ENCODE data around the gene LDLRAD3.
A peak's percentile ranks its signal among the peaks of the same experiment; 100 is the strongest.

LDLRAD3 gene

GRCh38 chr11:36091256-36091811, 147.5 kb downstream of the LDLRAD3 start:
- Histone ChIP-seq H3K79me2 (ENCODE audit: insufficient read depth, low read length) (no peaks in the 10 kb centered on the region), H3K9ac (ENCODE audit: low read depth, low read length, poor library complexity, severe bottlenecking) (peak overlapping the region; percentile 49), H3K4me3 (ENCODE audit: low read length, poor library complexity, severe bottlenecking) (peak overlapping the region; percentile 68), H3K9me3 (ENCODE audit: insufficient read depth, low read depth, low read length) (peaks cover 6% of the 10 kb centered on the region; the same call in 1 of the 2 replicates), H2AFZ (ENCODE audit: low read length) (no peak overlapping the region), H3F3A (ENCODE audit: low read depth) (no peaks in the 10 kb centered on the region; the same call in 1 of the 2 replicates), H3K9me2 (replicated peaks; ENCODE audit: low read depth, low read length) (no peaks in the 10 kb centered on the region), H3K36me3 (ENCODE audit: insufficient read depth, low read length) (no peaks in the 10 kb centered on the region), H4K20me1 (ENCODE audit: insufficient read depth, low read length, poor library complexity, severe bottlenecking) (no peaks in the 10 kb centered on the region), H3K4me2 (ENCODE audit: low read depth, low read length, poor library complexity, severe bottlenecking) (peak overlapping the region; percentile 83), H3K4me1 (ENCODE audit: insufficient read depth, low read length, poor library complexity, severe bottlenecking) (peaks cover 41% of the 10 kb centered on the region), H3K27me3 (ENCODE audit: insufficient read depth, low read length, poor library complexity, severe bottlenecking) (no peaks in the 10 kb centered on the region)
- TF ChIP-seq EZH2phosphoT487 (IDR thresholded peaks at IDR 0.05; ENCODE audit: borderline replicate concordance) = peak; percentile 66; the same call in 1 of the 2 replicates
- no peak for TF ChIP-seq CTCF (conservative IDR thresholded peaks at IDR 0.05; ENCODE audit: low read length)

- Histone ChIP-seq H3K27me3 (ENCODE audit: insufficient read depth, low read length, poor library complexity, severe bottlenecking) (no peaks in the 10 kb centered on the region), H3K4me3 (ENCODE audit: low read length, poor library complexity, severe bottlenecking) (no peak overlapping the region), H3F3A (ENCODE audit: low read depth) (no peaks in the 10 kb centered on the region; the same call in 1 of the 2 replicates), H3K9me3 (ENCODE audit: insufficient read depth, low read depth, low read length) (peaks cover 6% of the 10 kb centered on the region; the same call in 1 of the 2 replicates), H3K9ac (ENCODE audit: low read depth, low read length, poor library complexity, severe bottlenecking) (no peak overlapping the region), H3K9me2 (replicated peaks; ENCODE audit: low read depth, low read length) (no peaks in the 10 kb centered on the region), H3K4me2 (ENCODE audit: low read depth, low read length, poor library complexity, severe bottlenecking) (peak overlapping the region; percentile 50), H4K20me1 (ENCODE audit: insufficient read depth, low read length, poor library complexity, severe bottlenecking) (no peaks in the 10 kb centered on the region), H3K79me2 (ENCODE audit: insufficient read depth, low read length) (no peaks in the 10 kb centered on the region), H2AFZ (ENCODE audit: low read length) (no peak overlapping the region), H3K36me3 (ENCODE audit: insufficient read depth, low read length) (no peaks in the 10 kb centered on the region), H3K4me1 (ENCODE audit: insufficient read depth, low read length, poor library complexity, severe bottlenecking) (peaks cover 41% of the 10 kb centered on the region)
- no peak for TF ChIP-seq EZH2phosphoT487 (IDR thresholded peaks at IDR 0.05; ENCODE audit: borderline replicate concordance)
- TF ChIP-seq CTCF (conservative IDR thresholded peaks at IDR 0.05; ENCODE audit: low read length) = no peak
Observed at GRCh38 chr11:36092314-36093030, 148.6 kb downstream of the LDLRAD3 start.

- H2AFZ ChIP-seq (ENCODE audit: low read length) = no peak overlapping the region
- no peaks in the 10 kb centered on the region for H3K79me2 ChIP-seq (ENCODE audit: insufficient read depth, low read length)
- no peak overlapping the region for H3K4me2 ChIP-seq (ENCODE audit: low read depth, low read length, poor library complexity, severe bottlenecking)
- H3K27me3 ChIP-seq (ENCODE audit: insufficient read depth, low read length, poor library complexity, severe bottlenecking) = no peaks in the 10 kb centered on the region
- H3K9me2 ChIP-seq (replicated peaks; ENCODE audit: low read depth, low read length) = no peaks in the 10 kb centered on the region
- H3K36me3 ChIP-seq (ENCODE audit: insufficient read depth, low read length) = no peaks in the 10 kb centered on the region
- H3F3A ChIP-seq (ENCODE audit: low read depth) = no peaks in the 10 kb centered on the region; the same call in 1 of the 2 replicates
- H3K9me3 ChIP-seq (ENCODE audit: insufficient read depth, low read depth, low read length) = peaks cover 6% of the 10 kb centered on the region; the same call in 1 of the 2 replicates
- H4K20me1 ChIP-seq (ENCODE audit: insufficient read depth, low read length, poor library complexity, severe bottlenecking) = no peaks in the 10 kb centered on the region
- no peak overlapping the region for H3K4me3 ChIP-seq (ENCODE audit: low read length, poor library complexity, severe bottlenecking)
- TF ChIP-seq CTCF (conservative IDR thresholded peaks at IDR 0.05; ENCODE audit: low read length) (no peak), EZH2phosphoT487 (IDR thresholded peaks at IDR 0.05; ENCODE audit: borderline replicate concordance) (no peak)
- H3K4me1 ChIP-seq (ENCODE audit: insufficient read depth, low read length, poor library complexity, severe bottlenecking) = peaks cover 39% of the 10 kb centered on the region
- no peak overlapping the region for H3K9ac ChIP-seq (ENCODE audit: low read depth, low read length, poor library complexity, severe bottlenecking)
Observed at GRCh38 chr11:36093548-36093947, 149.7 kb downstream of the LDLRAD3 start.

Measured in Loucy (cell line).